Retinal pigment epithelial cell (primary cell): Measurements from ENCODE around the gene MAPKAPK2.

ENCODE experiments used
- DNase-seq: peaks from one replicate; pipeline ENCODE4 v3.0.0-alpha.2; 2010; ENCODE audit warnings: low read depth
- H3K4me3 ChIP-seq: 2 replicates; pipeline ENCODE4 v1.5.1; 2011; ENCODE audit warnings: mild to moderate bottlenecking, low read length, control low read depth, moderate library complexity
- CTCF ChIP-seq: conservative IDR thresholded peaks from 2 replicates; pipeline ENCODE4 v1.5.1; 2011; ENCODE audit warnings: low read depth, low read length, control low read depth, inconsistent platforms

Gene MAPKAPK2

GRCh38 chr1:206674745-206675175, 9.9 kb upstream of the MAPKAPK2 start:
- DNase-seq: peak; percentile 79
- no peak overlapping the region for H3K4me3 ChIP-seq
- TF ChIP-seq CTCF: no peak

- H3K4me3 ChIP-seq: no peak overlapping the region
- no peak for DNase-seq
- TF ChIP-seq CTCF: no peak
These were observed 8.2 kb upstream of the MAPKAPK2 start for GRCh38 chr1:206676499-206676898.

- no peak for DNase-seq
- no peak for TF ChIP-seq CTCF
- H3K4me3 ChIP-seq: no peak overlapping the region
These were observed 6.2 kb upstream of the MAPKAPK2 start for GRCh38 chr1:206678490-206678889.

GRCh38 chr1:206679738-206680211, 4.9 kb upstream of the MAPKAPK2 start:
- no peak for DNase-seq
- no peak for TF ChIP-seq CTCF
- H3K4me3 ChIP-seq: no peak overlapping the region

GRCh38 chr1:206680279-206680678, 4.4 kb upstream of the MAPKAPK2 start:
- DNase-seq: no peak
- no peak for TF ChIP-seq CTCF
- H3K4me3 ChIP-seq: no peak overlapping the region

GRCh38 chr1:206681359-206681758, 3.3 kb upstream of the MAPKAPK2 start:
- TF ChIP-seq CTCF: no peak

GRCh38 chr1:206682111-206682510, 2.6 kb upstream of the MAPKAPK2 start:
- H3K4me3 ChIP-seq: no peak overlapping the region
- DNase-seq: no peak
- no peak for TF ChIP-seq CTCF

More at GRCh38 chr1:206681359-206681758, 3.3 kb upstream of the MAPKAPK2 start:
- no peak for DNase-seq
- H3K4me3 ChIP-seq: no peak overlapping the region
